ENCODE results near the gene PHF23.

The PHF23 gene

DNA sequence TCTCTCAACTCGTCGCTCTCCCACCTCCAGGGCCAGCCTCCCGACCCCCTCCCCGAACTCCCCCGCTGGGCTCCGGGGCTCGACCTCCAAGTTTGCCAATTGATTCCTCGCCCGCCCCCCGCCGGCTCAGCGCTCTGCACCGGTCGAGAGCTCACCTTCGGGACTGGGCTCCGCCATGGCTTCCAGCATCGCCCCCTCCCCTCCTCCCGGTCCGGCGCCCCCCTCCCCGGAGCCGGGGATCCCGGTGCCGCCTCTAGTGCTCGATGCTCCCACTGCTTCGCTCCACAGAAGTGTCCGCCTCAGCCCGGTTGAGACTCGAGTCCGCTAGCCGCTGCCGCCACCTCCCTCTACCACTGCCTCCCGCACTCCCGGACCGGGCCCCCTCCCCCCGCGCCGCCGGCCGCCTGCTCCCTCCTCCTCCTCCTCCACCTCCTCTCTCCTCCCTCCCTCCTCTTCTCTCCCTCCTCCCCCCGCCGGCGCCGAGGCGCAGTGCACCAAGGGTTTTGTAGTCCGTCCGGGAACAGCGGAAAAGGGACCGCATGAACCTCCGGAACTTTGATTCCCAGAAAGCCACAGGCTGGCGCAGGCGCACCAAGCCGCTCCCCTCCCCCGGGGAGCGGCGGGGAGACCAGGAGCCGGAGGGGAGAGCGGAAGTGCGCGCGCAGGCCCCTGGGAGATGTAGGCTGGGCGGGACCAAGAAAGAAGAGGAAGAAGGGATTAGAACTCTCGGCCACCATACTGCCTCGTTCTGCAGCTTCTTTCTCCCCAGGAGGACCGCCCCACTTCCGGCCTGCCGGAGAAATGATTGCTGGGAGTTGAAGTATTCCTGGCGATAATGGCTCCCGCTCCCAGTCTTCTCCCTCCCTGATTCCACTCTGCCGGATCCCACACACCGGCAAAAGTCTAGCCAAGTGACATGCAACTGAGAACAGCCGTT, at the start of gene PHF23:
TSS of gene PHF23 (minus strand) at position 367 of the 937 bp plus-strand sequence. CDS start at position 189, 178 bp downstream.
- peak; percentile 97 for DNase-seq

DNA sequence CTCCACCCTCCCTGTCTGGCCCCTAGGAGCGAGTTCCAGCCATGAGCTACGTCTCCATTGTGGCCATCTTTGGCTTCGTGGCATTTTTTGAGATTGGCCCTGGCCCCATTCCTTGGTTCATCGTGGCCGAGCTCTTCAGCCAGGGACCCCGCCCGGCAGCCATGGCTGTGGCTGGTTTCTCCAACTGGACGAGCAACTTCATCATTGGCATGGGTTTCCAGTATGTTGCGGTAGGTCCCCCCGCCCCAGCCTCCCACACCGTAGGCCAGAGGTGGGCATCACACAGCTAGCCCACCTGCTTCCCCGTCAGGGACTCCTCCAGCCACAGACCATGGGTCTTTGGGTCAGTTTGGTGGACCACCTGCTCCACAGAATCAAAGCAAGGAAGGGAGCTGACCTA, 46.4 kb upstream of the PHF23 start:
- no peak for DNase-seq

DNA sequence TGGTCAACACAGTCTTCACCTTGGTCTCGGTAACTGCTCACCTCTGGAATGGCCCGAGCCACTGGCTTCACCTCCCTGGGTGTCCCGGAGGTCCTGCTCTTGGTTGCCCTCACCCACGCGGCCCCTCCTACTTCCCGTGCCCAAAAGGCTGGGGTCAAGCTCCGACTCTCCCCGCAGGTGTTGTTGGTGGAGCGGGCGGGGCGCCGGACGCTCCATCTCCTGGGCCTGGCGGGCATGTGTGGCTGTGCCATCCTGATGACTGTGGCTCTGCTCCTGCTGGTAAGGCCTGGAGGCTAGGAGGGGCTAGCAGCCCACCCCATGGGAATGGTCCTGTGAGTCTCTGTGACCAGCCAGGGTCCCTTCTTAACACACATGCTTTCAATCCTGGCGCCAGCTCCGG, 45.7 kb upstream of the PHF23 start:
- no peak for DNase-seq

DNA sequence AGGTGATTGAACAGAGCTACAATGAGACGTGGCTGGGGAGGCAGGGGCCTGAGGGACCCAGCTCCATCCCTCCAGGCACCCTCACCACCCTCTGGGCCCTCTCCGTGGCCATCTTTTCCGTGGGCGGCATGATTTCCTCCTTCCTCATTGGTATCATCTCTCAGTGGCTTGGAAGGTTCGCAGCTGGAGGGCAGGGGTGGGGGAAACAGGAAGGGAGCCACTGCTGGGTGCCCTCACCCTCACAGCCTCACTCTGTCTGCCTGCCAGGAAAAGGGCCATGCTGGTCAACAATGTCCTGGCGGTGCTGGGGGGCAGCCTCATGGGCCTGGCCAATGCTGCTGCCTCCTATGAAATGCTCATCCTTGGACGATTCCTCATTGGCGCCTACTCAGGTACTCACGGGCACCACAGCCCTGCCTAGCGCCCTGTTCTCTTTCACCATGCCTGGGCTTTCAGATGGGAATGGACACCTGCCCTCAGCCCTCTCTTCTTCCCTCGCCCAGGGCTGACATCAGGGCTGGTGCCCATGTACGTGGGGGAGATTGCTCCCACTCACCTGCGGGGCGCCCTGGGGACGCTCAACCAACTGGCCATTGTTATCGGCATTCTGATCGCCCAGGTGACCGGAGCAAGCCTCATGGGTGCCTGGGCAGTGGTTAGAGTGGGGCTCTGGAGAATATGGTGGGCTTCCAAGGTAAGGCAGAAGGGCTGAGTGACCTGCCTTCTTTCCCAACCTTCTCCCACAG, 44.4 kb upstream of the PHF23 start:
- no peak for DNase-seq

DNA sequence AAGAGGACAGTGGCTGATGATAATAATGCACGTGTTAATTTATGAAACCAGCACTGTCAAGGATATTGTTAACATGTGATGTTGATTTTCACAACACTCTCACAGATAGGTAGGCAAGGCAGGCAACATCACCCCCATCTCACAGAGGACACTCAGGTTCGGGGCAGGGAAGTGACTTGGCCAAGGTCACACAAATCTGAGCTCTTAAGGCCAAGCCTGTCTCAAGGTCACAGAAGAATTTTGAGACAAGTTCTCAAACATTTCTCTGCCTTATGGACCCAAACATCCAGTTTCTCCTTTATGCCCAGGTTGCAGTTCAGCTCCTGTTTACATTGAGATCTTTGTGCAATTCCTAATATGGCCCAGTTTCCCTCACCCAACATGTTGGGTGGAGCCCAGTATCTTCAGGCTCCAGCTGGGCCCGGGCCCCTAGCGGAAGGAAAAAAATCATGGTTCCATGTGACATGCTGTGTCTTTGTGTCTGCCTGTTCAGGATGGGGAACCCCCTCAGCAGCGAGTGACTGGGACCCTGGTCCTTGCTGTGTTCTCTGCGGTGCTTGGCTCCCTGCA, 43.6 kb upstream of the PHF23 start:
- no peak for DNase-seq

DNA sequence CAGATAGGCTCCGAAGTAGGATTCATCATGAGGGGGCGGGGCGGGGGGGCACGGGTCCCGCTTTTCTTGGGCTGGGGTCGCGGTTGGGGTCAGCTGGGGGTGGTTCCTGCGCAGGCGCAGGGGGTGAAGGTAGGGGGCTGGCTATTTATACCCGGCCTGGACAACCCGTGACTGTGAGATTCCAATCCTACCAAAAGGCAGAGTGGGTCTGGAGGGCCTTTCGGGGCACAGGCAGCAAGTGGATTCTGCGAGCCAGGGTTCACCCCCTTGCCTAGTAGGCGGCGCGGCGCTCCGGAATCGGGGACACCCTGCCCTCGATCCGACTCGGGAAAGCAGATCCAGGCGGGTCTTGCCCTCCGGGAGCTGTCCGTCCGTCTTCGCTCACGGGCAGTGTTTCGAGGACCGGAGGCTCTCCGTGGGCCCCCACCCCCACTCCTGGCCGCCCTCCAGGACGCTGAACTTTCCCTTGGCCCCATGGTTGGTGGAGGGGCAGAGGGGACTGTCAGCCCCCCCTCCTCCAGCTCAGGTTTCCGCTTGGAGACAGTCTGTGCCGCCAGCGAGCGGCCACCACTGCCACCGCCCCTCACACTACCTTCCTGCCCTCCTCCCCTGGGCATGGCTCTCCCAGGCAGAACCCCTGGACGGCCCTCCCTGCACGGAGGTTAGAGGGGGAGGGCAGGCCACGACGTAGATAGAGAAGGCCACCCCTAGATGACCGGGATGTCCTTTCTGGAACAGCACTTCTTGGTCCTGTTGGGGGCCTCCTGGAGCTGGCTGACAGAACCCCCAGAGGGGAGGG, 42.9 kb upstream of the PHF23 start:
- DNase-seq, result no peak

DNA sequence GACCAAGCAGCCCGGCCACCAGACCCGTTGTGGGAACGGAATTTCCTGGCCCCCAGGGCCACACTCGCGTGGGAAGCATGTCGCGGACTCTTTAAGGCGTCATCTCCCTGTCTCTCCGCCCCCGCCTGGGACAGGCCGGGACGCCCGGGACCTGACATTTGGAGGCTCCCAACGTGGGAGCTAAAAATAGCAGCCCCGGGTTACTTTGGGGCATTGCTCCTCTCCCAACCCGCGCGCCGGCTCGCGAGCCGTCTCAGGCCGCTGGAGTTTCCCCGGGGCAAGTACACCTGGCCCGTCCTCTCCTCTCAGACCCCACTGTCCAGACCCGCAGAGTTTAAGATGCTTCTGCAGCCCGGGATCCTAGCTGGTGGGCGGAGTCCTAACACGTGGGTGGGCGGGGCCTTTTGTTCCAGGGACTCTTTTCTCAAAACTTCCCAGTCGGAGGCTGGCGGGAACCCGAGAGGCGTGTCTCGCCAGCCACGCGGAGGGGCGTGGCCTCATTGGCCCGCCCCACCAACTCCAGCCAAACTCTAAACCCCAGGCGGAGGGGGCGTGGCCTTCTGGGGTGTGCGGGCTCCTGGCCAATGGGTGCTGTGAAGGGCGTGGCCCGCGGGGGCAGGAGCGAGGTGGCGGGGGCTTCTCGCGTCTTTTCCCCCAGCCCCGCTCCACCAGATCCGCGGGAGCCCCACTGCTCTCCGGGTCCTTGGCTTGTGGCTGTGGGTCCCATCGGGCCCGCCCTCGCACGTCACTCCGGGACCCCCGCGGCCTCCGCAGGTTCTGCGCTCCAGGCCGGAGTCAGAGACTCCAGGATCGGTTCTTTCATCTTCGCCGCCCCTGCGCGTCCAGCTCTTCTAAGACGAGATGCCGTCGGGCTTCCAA, 42.1 kb upstream of the PHF23 start, which contains the start of gene SLC2A4:
TSS of gene SLC2A4 (plus strand) at position 645 of the 879 bp plus-strand sequence. CDS start at position 862, 217 bp downstream.
- DNase-seq, result peak; percentile 91

DNA sequence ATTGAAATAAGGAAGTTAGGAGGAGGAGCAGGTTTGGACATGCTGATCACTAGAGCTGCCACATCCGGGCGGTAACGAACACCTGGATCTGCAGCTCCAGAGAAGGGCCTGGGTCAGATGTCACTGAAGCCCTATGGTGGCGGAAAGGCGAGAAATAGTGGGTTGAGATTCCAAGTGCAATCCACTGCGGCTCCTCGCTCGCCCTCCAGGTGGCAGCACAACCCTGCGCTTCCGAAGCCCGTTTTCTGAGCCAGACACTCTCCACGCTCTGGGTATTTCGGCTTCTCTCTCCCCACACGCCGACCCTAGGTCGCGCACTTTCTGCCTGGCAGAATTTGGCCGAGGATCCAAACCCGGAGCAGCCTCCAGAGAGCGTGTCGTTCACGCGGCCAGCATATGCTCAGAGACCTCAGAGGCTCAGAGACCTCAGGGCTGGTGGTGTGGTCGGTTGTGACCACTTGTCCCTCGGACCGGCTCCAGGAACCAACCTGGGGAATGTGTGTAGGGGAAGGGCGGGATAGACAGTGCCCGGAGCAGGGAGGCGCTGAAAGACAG, 41.3 kb upstream of the PHF23 start:
- DNase-seq, result peak; percentile 88

DNA sequence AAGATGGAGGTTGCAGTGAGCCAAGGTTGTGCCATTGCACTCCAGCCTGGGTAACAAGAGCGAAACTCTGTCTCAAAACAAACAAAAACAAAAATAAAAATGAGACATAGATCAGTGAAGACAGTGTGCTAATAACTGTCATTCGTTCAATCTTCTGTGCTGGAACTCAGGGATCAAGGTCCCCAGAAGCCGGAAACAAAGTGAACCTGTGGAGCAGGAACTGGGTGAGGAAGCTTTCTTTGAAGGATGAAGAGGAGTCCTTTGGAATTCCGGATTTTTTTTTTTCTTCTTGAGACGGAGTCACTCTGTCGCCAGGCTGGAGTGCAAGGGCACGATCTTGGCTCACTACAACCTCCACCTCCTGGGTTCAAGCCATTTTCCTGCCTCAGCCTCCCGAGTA, 40.2 kb upstream of the PHF23 start:
- DNase-seq, result no peak

DNA sequence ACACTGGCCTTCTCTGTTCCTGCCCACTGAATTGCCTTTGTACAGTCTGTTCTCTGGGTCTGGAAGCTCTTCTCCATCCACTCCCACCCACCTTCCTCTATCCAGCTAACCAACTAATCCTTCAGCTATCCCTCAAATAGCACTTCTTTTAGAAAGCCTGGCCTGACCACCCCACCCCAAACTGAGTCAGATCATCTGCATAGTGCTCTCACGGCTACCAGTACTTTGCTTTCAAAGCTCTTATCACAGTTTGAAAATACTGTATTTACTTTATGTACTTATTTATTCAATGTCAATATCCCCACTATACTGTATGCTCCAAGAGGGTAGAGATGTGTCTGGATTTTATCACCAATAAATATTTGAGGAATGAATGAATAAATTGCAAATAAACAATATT, 27.5 kb upstream of the PHF23 start:
- DNase-seq, result no peak

DNA sequence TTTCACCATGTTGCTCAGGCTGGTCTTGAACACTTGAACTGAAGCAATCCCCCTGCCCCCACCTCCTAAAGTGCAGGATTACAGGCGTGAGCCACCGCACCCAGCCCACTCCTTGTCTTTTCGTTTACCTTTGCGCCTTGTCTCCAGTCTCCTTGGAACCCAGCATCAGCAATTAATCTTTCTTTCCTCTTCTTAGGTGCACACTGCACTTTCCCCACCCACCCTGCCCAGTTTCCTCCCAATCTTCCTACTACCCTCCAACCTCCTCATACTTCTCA, 24.5 kb upstream of the PHF23 start:
- DNase-seq, result no peak

DNA sequence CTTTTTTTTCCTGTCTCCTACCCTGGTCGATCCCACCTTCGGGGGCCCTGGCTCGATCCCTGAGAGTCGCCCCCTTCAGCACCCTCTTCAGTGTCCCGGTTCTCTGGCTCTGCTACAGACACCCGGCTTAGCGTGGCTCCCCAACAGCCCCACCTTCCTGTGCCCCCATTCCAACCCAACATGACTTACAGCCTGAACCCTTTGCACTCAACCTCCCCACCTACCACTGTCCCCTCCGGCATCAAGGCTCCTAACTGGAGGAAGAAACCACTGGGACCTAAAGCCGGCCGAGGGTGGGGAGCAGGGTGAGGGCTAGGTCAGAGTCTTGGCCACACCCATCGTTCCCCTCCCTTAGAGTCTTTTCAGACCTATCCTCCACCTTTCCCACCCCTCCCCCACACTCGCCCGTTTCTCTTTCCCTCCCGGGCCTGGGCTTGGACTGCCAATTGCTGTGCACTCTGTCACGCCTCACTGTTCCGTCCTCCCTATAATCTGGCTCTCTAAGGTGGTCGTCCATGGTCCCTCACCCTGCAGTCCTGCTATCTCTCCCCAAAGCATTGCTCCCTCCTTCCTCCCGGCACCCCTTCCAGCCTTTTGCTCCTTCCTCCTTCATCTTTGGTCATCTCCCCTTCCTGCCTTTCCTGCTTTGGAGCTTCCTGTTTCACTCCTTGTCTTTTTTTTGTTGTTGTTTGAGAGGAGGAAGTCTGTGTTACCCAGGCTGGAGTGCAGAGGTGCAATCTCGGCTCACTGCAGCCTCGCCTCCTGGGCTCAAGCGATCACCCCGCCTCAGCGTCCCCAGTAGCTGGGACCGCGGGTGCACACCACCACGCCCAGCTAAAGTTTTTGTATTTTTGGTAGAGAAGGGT, 23.9 kb upstream of the PHF23 start:
- no peak for DNase-seq

DNA sequence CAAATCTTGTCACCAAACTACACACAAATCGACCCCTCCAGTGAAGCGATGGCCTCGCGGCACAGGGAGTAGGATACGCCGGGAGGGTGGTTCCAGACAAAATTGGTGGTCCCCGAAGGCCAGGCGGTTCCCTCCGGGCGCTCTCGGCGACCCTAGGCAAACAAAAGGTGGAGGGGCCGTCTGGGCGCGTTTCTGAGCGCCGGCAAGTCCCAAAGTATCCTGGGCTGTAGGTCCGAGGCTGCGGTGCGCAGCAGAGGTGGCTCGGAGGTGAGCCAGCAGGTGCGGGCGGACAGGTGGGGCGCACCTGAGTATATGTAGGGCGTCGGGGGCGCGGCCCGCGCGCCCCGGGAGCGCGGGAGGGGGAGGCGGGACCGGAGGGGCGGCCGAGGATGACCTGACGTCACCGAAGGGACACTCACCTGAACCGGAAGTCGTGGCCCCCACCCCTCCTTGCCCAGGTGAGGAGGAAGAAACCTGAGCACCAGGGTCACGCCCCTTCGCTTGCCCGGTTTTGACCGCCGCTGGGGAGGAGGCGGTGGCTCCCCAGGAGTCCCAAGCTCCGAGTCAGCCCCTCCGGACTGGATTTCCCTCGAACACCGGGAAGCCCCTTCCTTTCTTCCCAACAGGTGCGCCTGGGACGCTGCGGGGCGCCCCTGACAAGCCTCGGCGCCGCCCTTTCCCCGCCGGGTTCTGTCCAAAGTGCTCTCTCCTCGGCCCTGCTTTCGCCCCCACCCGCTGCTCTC, 23.1 kb upstream of the PHF23 start, which contains the start of gene CLDN7:
TSS of gene CLDN7 (minus strand) at position 287 of the 743 bp plus-strand sequence. CDS start 435 bp downstream, outside the sequence.
- DNase-seq, result no peak

DNA sequence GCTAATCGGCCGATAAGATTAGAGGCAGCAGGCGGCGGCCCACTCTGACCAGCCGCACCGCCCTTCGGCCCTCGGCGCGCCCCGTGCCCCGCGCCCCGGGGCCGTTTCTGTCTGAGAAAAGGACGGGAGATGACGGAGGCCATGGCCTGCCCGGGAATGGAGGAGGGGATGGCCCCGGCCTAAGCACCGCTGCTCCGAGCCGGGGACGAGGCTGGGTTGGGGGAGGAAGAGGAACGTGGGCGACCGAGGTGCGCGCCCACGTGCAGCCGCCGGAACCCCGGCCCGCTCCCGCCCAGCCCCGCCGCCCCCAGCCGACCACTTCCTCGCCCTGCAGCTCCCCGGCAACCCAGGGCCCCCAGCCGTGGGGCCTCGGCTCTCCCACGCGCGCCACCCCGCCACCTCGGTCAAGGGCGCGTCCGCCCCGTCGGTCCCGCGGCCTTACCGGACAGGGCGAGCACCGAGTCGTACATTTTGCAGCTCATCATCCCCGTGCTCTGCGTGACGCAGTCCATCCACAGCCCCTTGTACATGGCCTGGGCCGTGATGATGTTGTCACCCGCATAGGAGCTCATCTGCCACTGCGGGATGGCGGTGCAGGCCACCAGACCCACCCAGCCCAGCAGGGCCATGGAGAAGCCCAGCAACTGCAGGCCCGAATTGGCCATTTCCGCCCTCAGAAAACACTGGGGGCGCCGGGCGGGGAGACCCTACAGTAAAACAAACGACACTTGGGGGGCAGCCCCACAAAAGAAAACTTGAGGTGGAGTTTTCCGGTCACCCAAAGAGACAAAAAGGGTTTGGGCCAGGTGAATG, 22.3 kb upstream of the PHF23 start:
- no peak for DNase-seq

DNA sequence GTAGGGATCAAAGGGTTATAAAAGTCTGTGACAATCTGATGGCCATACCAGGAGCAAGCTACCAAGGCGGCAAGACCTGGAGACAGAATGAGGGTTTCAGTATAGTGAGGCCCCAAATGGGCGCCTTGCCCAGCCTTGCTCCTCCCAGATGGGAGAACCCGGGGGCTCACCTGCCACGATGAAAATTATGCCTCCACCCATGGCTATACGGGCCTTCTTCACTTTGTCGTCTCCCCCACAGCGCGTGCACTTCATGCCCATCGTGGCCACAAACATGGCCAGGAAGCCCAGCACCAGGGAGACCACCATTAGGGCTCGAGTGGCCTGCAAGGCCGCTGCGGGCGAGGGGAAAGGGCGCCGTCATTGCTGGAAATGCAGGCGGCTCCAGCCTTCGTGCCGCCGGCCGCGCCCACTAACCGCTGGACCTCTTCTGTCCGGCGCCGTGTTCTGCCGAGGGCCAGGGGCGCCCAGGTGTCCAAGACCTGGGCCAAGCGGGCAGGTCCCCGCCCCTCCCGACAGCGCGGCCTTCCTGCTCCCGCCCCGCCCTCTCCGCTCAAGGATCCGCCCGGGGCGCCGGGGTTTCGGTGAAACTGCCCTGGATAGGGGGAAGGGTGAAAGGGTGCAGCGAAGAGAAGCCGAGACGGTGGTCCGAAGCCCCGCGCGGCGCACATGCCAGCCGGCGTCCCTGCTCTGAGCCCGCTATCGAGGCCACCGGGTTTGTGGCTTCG, 21.6 kb upstream of the PHF23 start:
- peak; percentile 33 for DNase-seq

DNA sequence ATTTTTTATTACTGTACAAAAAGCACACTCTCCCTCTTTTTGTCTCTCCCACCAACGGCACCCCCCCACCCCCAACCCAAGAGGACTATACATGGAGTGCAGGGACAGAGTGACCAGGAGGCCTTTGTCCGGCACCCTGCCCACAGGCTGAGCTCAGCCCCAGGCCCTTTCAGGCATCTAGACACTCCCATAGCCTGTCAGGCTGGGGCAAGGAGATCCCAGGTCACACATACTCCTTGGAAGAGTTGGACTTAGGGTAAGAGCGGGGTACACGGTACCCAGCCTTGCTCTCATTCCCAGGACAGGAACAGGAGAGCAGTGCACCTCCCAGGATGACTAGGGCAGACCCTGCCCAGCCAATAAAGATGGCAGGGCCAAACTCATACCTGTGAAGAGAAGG, 20.9 kb upstream of the PHF23 start:
- DNase-seq, result no peak

DNA sequence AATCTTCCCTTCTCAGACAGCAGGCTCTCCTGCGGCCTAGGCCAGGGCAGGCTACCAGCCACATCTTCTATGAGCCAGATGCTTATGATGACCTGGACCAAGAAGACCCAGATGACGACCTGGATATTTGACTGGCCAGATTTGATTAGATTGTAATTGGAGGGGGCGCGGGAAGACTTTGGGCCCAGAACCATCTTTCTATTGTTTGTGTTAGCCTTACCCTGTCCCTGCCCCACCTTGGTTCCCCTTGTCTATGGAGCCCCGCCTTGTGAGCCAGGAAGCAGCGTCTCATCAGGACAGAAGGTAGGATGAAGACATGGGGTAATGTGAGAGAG, 20.3 kb upstream of the PHF23 start:
- DNase-seq, result no peak
